A673 (cell line): Measurements from ENCODE around the gene FICD.

ENCODE experiments used
- CTCF ChIP-seq: fragments of 300-800, 200-600 bp; sonication (generic); conservative IDR thresholded peaks from 2 replicates; pipeline ENCODE4 v1.5.1; 2017; ENCODE audit warnings: low read depth, mild to moderate bottlenecking, antibody characterized with exemption, low read length, moderate library complexity, mixed read lengths
- EZH2 ChIP-seq: fragments of 200-600 bp; sonication (generic); IDR thresholded peaks from 2 replicates; pipeline ENCODE4 v1.6.1; 2017; ENCODE audit warnings: borderline replicate concordance, low read depth, mild to moderate bottlenecking, mixed read lengths, antibody characterized with exemption, low read length; ENCODE audit not compliant: poor library complexity, severe bottlenecking

GRCh38 chr12:108563136-108563803, 48.2 kb downstream of the FICD start:
- TF ChIP-seq EZH2 (no peak), CTCF (peak; percentile 94)
